HCT116 (cell line): ENCODE results near the gene HLCS. TPM values are rescaled to one million over a fixed set of nuclear protein-coding genes. Genes with fewer than 3 reads are reported as not detected.

ENCODE experiments used
- ATAC-seq: fragments of 200-7000 bp; cut with Tn5 transposase; 2 replicates; pipeline ENCODE4 v1.9.1; 2020; ENCODE audit warnings: mild to moderate bottlenecking, moderate library complexity
- BruUV-seq: library from RNA; stranded (reverse); fragments of 400-500 nt; replicated peaks from 2 replicates; lab custom pipeline; 2021; lab: Mats Ljungman, UMichigan
- CTCF ChIA-PET: fragments of 300-600 bp; sonication (Branson Sonifier 250); formaldehyde crosslinking; loops from one replicate; lab custom pipeline; 2021; ENCODE audit warnings: antibody characterized with exemption; lab: Charles Lee
- POLR2A ChIA-PET: fragments of 300-600, 350-600 bp; sonication (Branson Sonifier 250); formaldehyde crosslinking; loops from one replicate; lab custom pipeline; 2021; ENCODE audit warnings: antibody characterized with exemption; lab: Charles Lee
- RAD21 ChIA-PET, 2 experiments: fragments of 300-600 bp; sonication (Branson Sonifier 250); formaldehyde crosslinking; loops; one replicate each; lab custom pipeline; 2023; ENCODE audit warnings: low total read pairs in 2 of 2; ENCODE audit not compliant: uncharacterized antibody in 2 of 2, unreplicated experiment in 2 of 2, low non-redundant PET in 1 of 2; lab: Charles Lee
- DNase-seq: peaks from one replicate; pipeline ENCODE4 v3.0.0-alpha.2; 2010; ENCODE audit warnings: low read depth, low spot score
- H2AFZ ChIP-seq: fragments of 200-600 bp; shearing (Covaris generic), sonication (generic); 2 replicates; pipeline ENCODE4 v1.6.1; 2017; ENCODE audit warnings: low read depth, mixed run types, mixed read lengths, antibody characterized with exemption, low read length; ENCODE audit not compliant: poor library complexity, severe bottlenecking
- H3K27ac ChIP-seq: 2 replicates; pipeline ENCODE4 v1.5.1; 2012; ENCODE audit warnings: low read depth, low read length
- H3K27me3 ChIP-seq: fragments of 200-600 bp; sonication (generic); 2 replicates; pipeline ENCODE4 v1.6.1; 2016; ENCODE audit warnings: mixed run types, low read length, mixed read lengths; ENCODE audit not compliant: insufficient read depth
- H3K36me3 ChIP-seq, 2 experiments: fragments of 200-500 bp in 1 of 2; fragments of 200-600 bp in 1 of 2; sonication (Bioruptor generic) in 1 of 2; sonication (generic) in 1 of 2; 2 replicates each; pipeline versions ENCODE4 v1.5.1 to v1.6.1; 2014 to 2016; ENCODE audit warnings: low read length in 2 of 2, inconsistent platforms in 1 of 2, mixed read lengths in 1 of 2, mixed run types in 1 of 2; ENCODE audit not compliant: insufficient read depth in 2 of 2, control insufficient read depth in 1 of 2
- H3K4me1 ChIP-seq, 2 experiments: fragments of 200-600 bp in 1 of 2; sonication (generic) in 1 of 2; 2 replicates each; pipeline versions ENCODE4 v1.5.1 to v1.6.1; 2012 to 2017; ENCODE audit warnings: low read length in 2 of 2, inconsistent platforms in 1 of 2, mild to moderate bottlenecking in 1 of 2, mixed read lengths in 1 of 2, mixed run types in 1 of 2, moderate library complexity in 1 of 2; ENCODE audit not compliant: insufficient read depth in 2 of 2, control insufficient read depth in 1 of 2
- H3K4me2 ChIP-seq: fragments of 200-600 bp; sonication (generic); 2 replicates; pipeline ENCODE4 v1.6.1; 2017; ENCODE audit warnings: mixed run types, low read length, mixed read lengths
- H3K4me3 ChIP-seq, 2 experiments: fragments of 200-600 bp in 1 of 2; sonication (generic) in 1 of 2; replicated peaks in 1 of 2; 2 replicates each; pipeline ENCODE4 v1.5.1; 2011 to 2016; ENCODE audit warnings: low read length in 2 of 2, control low read depth in 1 of 2, low read depth in 1 of 2, mild to moderate bottlenecking in 1 of 2, mixed read lengths in 1 of 2, mixed run types in 1 of 2
- H3K79me2 ChIP-seq: fragments of 200-600 bp; sonication (generic); 2 replicates; pipeline ENCODE4 v1.6.1; 2017; ENCODE audit warnings: mild to moderate bottlenecking, mixed run types, low read length, moderate library complexity, mixed read lengths; ENCODE audit not compliant: insufficient read depth
- H3K9ac ChIP-seq: fragments of 200-600 bp; sonication (generic); 2 replicates; pipeline ENCODE4 v1.6.1; 2016; ENCODE audit warnings: low read length, mixed read lengths
- H3K9me2 ChIP-seq: fragments of 200-600 bp; sonication (generic), shearing (Covaris generic); 2 replicates; pipeline ENCODE4 v1.6.1; 2017; ENCODE audit warnings: mixed run types, mild to moderate bottlenecking, moderate library complexity; ENCODE audit not compliant: insufficient read depth
- H3K9me3 ChIP-seq, 2 experiments: fragments of 200-500 bp in 1 of 2; fragments of 200-600 bp in 1 of 2; sonication (Bioruptor generic) in 1 of 2; sonication (generic) in 1 of 2; 2 replicates each; pipeline ENCODE4 v1.6.1; 2014 to 2017; ENCODE audit warnings: low read length in 2 of 2, mixed read lengths in 2 of 2, inconsistent platforms in 1 of 2, low read depth in 1 of 2, mild to moderate bottlenecking in 1 of 2, mixed run types in 1 of 2, moderate library complexity in 1 of 2; ENCODE audit not compliant: control insufficient read depth in 1 of 2, insufficient read depth in 1 of 2
- H4K20me1 ChIP-seq: fragments of 200-600 bp; sonication (generic), shearing (Covaris generic); 2 replicates; pipeline ENCODE4 v1.6.1; 2017; ENCODE audit warnings: mixed run types, mild to moderate bottlenecking, moderate library complexity; ENCODE audit not compliant: insufficient read depth
- CBX3 ChIP-seq: IDR thresholded peaks from 2 replicates; pipeline ENCODE4 v1.6.1; 2012; ENCODE audit warnings: low read depth
- CEBPB ChIP-seq: IDR thresholded peaks from 2 replicates; pipeline ENCODE4 v1.6.1; 2012; ENCODE audit warnings: low read depth
- CTCF ChIP-seq, 3 experiments: fragments of 200-600 bp in 1 of 3; sonication (generic) in 1 of 3; IDR thresholded peaks in 2 of 3; conservative IDR thresholded peaks in 1 of 3; 2 replicates each; pipeline ENCODE4 v1.5.1; 2012 to 2017; ENCODE audit warnings: low read depth in 2 of 3, low read length in 2 of 3, antibody characterized with exemption in 1 of 3, borderline replicate concordance in 1 of 3, control low read depth in 1 of 3, mild to moderate bottlenecking in 1 of 3, mixed read lengths in 1 of 3, mixed run types in 1 of 3, moderate library complexity in 1 of 3; ENCODE audit not compliant: insufficient read depth in 1 of 3
- EGR1 ChIP-seq: IDR thresholded peaks from 2 replicates; pipeline ENCODE4 v1.6.1; 2012; ENCODE audit warnings: low read depth
- EZH2 ChIP-seq: fragments of 200-600 bp; sonication (generic); IDR thresholded peaks from 2 replicates; pipeline ENCODE4 v1.6.1; 2017; ENCODE audit warnings: antibody characterized with exemption, mixed run types
- FOSL1 ChIP-seq: IDR thresholded peaks from 2 replicates; pipeline ENCODE4 v1.6.1; 2012; ENCODE audit warnings: low read depth
- JUND ChIP-seq: IDR thresholded peaks from 2 replicates; pipeline ENCODE4 v1.6.1; 2012
- POLR2AphosphoS5 ChIP-seq: IDR thresholded peaks from 2 replicates; pipeline ENCODE4 v1.6.1; 2011; ENCODE audit warnings: mild to moderate bottlenecking, low read depth, low read length, moderate library complexity
- RAD21 ChIP-seq: IDR thresholded peaks from 2 replicates; pipeline ENCODE4 v1.6.1; 2012; ENCODE audit warnings: low read depth, mild to moderate bottlenecking
- REST ChIP-seq: IDR thresholded peaks from 2 replicates; pipeline ENCODE4 v1.6.1; 2012; ENCODE audit warnings: low read depth
- SIN3A ChIP-seq: IDR thresholded peaks from 2 replicates; pipeline ENCODE4 v1.6.1; 2012; ENCODE audit warnings: low read depth
- SP1 ChIP-seq: IDR thresholded peaks from 2 replicates; pipeline ENCODE4 v1.6.1; 2012; ENCODE audit warnings: low read depth
- SRF ChIP-seq: IDR thresholded peaks from 2 replicates; pipeline ENCODE4 v1.6.1; 2012; ENCODE audit warnings: low read depth
- TCF7L2 ChIP-seq: IDR thresholded peaks from 2 replicates; pipeline ENCODE4 v1.7.0; 2011; ENCODE audit warnings: borderline replicate concordance, inconsistent platforms; ENCODE audit not compliant: insufficient read depth, insufficient read length; ENCODE audit errors: extremely low read depth
- ZFX ChIP-seq: fragments of 450-650 bp; IDR thresholded peaks from 2 replicates; pipeline ENCODE4 v1.6.1; 2017
- ZNF274 ChIP-seq: fragments of 200-500 bp; sonication (Bioruptor generic); IDR thresholded peaks from 2 replicates; pipeline ENCODE4 v1.6.1; 2014; ENCODE audit warnings: mild to moderate bottlenecking, low read depth, low read length, inconsistent platforms
- intact Hi-C: fragments of 100-400 bp; cut with micrococcal nuclease; formaldehyde crosslinking; loops from 2 replicates; pipeline ENCODE4 v1.10.0; 2022
- total RNA-seq: library from RNA; stranded (reverse); gene quantifications from one replicate; pipeline ENCODE4 v1.2.1, GENCODE V29; 2021; ENCODE audit not compliant: unreplicated experiment

The HLCS gene
- total RNA-seq, 1 experiment from 2014 or later: 18.5 TPM

GRCh38 chr21:36747041-36747814 lies 219.2 kb downstream of the HLCS start (continued):
- TF ChIP-seq REST: no peak
- no peak for TF ChIP-seq CBX3
- TF ChIP-seq JUND: no peak
- no peak for TF ChIP-seq TCF7L2
- TF ChIP-seq SRF: no peak
- no peak for TF ChIP-seq ZFX
- no peak for TF ChIP-seq CEBPB
- TF ChIP-seq ZNF274: no peak
- TF ChIP-seq SP1: no peak

GRCh38 chr21:36745459-36745858 lies 221.0 kb downstream of the HLCS start:
- Histone ChIP-seq H2AFZ (no peak overlapping the region), H3K36me3 (peaks cover 4 to 7% of the 10 kb centered on the region in 2 experiments; a peak in 2 of 4 replicates), H3K4me3 (no peak overlapping the region), H3K27me3 (no peaks in the 10 kb centered on the region), H3K4me2 (no peak overlapping the region), H3K9me2 (no peaks in the 10 kb centered on the region), H3K9me3 (no peaks in the 10 kb centered on the region), H3K9ac (no peak overlapping the region), H3K79me2 (no peaks in the 10 kb centered on the region), H4K20me1 (no peaks in the 10 kb centered on the region), H3K4me1 (no peaks in the 10 kb centered on the region), H3K27ac (no peak overlapping the region)
- ChIA-PET CTCF (no interaction called here), POLR2A (no interaction called here), RAD21 (no interaction called here)
- ATAC-seq (no peak), DNase-seq (no peak)
- BruUV-seq: no TSS peak
- intact Hi-C loops: no loop called here
- TF ChIP-seq EZH2 (no peak), FOSL1 (no peak), CTCF (IDR thresholded peaks at IDR 0.05 in 2 of 3, conservative IDR thresholded peaks at IDR 0.05 in 1 of 3; ENCODE audit: borderline replicate concordance in 1 of 3, insufficient read depth in 1 of 3, low read depth in 2 of 3, low read length in 2 of 3) (no peak), SRF (no peak), REST (no peak), SIN3A (no peak), POLR2AphosphoS5 (no peak), EGR1 (no peak), RAD21 (no peak), CEBPB (no peak), TCF7L2 (no peak), CBX3 (no peak)
